T-helper 9 cell (primary cell): ENCODE measurements around the gene EML6.
A peak's percentile ranks its signal among the peaks of the same experiment; 100 is the strongest.
"Not testable (repeated sequence)": the region's sequence is repeated elsewhere in the genome, so short reads cannot be mapped to it uniquely, and the experiment has no call there.

ENCODE experiments used
- DNase-seq: peaks from one replicate; pipeline ENCODE4 v3.0.0-alpha.2; 2020

EML6 gene

DNA sequence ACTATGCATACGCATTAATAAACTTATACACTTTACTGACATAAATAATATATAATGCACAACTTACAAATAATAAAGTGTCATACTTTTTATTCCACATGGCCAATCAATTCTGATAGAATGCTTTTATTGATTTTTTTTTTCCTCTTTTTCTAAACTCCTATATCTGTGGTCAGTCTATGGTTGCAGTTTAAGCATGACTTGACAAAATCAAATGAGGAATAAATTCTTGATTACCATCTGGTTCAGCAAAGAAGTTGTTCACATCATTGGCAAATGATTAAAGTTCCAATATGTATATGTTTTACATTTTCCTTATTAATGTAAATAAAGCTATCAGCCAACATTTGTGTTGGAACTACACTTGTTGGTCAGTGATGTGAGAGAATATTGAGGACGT is 83.5 kb downstream of the EML6 start:
- no peak for DNase-seq

DNA sequence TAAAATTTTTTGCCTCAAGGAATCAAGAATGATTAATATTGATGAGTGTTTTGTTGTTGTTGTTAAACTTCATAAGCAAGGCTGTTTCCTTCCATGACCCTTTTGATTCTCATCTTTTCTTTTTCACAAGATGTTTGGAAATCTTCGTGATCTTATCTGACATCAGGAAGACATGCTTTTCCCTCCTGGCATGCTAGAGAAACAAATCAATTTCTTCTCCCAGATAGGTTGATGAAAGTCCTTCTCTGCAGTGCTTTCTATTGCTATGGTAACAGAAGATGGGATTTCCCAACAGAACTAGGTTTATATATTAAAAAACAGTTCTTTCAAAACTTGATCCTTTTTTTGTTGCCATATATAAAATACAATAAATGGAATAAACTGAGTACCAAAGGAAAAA is 85.2 kb downstream of the EML6 start:
- DNase-seq = no peak

DNA sequence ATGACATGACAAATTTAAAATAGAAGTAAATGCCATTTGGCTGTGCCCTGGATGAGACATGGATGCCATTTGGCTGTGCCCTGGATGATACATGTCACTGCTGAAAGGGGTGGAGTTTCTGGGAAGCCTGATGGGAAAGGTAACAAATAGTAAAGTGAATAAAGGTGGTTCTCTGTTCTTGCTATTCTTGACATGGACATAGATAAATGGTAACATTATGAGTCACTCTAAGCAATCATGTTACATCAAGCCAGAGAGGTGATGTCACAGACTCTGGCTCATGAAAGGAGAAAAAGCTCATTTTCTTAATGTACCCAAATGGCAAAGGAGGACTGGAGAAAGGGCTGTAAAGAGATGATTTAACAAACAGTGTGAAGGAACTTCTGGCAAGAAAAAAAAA is 86.4 kb downstream of the EML6 start:
- DNase-seq = no peak

DNA sequence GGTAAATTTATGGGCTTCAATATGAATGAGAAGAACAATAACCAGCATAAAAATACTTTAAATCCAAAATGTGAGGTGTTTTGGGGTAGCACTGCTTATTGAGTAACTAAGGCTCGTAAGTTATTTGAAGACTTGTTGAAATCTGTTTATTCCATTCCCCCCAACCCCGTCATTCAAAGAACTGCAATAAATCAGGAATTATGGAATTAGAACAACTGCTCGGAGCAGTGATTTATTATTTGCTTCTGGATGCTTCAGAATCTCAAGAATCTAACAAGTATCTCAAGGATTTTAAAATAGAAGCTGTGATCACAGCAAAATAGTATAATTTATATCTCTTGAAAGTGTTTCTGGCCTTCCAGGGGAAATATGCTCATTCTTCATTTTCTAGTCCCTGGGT is 86.8 kb downstream of the EML6 start:
- no peak for DNase-seq

DNA sequence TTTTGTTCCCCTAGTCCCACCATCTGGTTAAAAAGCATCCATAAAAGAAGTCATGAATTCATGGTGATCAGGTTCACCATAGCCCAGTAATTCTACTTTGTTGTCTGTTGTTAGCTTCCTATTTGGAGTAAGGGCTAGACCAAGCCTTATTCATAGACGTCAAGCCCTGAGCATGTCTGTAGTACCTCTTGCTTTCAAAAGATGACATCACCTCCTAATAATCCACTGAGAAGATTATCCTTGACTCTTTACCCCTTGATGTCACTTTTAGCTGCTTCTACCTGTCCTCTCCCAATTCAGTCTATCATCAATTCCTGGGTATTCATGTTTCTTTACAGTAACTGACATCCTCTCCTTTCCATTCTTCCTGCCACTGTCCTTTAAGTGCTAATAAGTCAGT is 90.1 kb downstream of the EML6 start:
- no peak for DNase-seq

DNA sequence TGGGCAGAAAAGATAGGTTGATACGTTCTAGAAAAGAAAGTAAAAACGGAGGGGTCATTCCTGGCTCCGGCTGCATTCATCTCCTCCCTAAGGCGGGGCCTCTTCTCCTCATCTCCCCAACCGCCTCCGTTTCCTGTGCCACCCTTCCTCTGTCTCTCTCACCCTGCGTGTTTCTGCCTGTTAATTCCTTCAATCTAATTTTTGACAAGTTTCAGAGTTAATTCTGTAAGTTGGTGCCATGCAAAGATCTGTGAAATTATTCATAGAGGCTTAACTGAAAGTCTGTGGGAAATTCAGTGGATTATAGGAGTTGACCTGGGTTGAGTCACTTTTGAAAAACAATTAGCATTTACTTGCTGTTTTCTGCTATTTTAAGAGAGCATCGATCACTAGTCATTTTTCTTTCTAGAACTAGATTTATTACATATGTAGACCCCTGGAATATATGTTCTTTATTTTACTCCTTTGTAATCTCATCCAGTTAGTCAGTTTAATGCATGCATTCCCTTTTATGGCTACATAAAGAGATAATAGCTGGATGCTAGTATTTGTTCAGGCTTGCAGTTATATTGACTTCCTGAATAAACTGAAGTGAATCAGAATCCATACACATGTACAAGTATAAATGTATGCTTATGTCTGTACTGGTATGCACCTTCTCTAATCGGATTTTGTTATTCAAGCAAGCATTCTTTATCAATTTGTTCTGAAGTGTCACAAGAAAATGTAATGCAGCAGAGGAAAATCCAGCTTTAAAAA is 91.1 kb downstream of the EML6 start:
- no peak for DNase-seq

DNA sequence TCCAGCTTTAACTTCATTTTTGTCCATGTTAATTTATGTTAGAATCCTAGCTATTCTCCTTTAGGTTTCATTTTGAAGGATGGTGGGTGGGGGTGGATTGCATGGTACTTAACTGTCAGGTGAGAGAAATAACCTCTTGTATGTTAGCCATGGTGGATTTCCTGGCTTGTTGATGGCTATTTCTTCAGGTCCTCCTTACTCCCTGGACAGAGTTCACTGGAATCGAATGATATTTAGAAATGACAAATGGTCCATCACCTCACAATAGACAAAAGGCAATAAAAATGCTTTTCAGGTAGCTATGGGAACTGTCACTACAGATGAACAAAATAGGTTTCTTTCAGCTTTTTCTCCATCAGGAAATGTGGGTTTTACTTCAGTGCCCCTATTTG is 91.7 kb downstream of the EML6 start:
- no peak for DNase-seq

DNA sequence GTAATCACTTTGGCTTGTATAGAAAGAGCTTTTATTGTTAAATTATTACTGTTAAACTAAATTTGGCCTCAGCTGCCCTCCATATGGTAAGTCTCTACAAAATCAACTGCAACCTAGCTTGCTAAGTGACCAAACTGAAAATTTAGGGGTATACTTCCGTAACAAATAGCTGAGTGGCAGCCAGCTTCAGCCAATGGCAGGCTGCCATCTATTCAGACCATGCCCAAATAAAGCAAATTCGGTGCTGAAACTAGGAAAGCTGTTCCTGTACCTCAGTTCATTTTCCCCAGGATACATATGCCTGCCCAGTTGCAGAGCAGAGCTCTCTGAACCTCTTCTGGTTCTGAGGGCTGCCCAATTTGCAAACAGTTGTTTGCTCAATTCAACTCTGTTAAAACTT is 94.8 kb downstream of the EML6 start:
- DNase-seq = no peak

DNA sequence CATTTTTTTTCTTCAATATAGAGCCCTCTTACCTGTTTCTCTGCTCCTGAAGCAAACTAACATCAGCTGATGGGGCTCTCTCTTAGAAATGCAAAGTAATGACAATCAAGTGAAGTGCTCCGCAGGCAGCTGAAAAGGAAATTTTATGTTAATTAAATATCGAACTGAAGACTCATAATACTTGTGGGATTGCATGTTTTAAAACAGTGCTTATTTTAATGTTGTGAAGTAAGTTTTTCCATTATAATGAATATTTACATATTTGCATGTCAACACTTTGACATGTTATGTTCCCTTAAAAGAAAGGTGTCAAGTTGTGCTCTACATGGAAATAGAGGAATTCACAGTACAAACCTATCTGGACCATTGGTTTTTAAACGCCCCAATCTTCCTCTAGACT is 97.1 kb downstream of the EML6 start:
- DNase-seq = no peak

DNA sequence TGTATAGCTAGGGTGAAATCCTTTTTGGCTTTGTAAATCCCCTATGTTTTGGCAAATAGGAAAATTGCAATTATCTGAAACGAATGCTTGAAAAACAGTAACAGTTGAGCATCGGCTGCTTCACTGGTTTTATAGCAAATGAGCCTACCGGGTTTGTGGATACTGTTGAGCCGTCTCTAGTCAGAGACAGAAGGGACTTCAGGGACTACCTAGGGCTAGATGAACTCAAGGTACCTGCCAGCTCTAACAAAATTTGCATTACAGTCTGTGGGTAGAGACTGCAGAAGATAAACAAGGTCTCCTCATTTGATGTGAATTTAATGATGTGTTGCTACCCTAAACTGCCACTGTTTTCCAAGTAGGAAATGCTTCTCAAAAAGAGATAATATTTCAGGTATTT is 101.1 kb downstream of the EML6 start:
- DNase-seq = no peak

DNA sequence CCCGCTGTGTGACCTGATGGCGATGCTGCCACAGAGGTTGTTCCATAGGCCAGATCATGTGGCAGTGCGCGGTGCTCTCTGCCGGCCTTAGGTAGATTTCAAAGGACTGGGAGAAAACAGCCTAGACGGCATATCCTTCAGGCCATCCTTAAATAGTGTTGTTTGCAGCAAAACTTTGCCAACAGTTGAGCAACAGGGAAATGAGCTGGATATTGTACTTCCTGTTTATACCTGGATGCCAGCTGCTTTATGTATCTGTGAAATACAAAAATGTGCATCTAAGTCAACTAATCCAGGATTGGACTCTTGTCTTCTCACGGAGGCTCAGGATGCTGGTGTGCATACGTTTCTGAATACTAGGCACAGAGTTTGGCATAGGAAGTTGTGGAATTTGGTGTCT is 107.1 kb downstream of the EML6 start:
- no peak for DNase-seq

DNA sequence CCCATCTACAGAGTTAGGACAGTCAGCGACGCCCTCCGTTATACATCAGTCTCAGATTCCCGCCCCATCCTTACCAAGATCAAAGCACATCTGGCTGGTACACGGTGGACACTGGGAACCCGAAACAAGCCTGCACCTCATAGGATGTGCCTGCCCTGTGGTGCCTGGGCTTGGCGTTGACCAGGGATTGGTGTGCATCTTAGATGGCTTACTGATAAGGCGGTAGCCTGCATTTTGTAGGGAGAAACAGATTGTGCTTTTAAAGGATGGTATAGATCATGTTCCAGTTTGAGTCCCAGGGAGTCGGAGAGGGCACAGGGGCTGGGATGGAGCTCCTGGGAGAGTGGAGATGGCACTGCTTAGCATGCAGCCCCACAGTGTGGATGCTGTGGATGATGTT is 108.0 kb downstream of the EML6 start:
- no peak for DNase-seq

DNA sequence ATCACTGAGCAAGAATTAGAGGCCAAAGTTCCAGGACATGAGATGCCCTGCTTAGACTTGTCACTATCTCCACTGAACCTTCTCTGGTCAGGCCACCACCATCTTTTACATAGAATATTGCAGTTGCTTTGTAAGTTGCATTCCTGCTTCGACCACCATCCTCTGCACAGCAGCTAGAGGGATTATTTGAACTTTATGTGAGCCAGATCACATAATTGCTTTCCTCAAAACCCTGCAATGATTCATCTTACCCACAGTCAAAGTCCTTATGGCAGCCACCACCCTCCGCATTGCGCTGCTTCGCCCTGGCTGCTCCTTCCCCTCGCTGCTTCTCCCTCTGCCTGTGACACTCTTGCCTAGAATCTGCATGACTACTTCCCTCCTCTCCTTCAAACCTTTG is 111.3 kb downstream of the EML6 start:
- DNase-seq = no peak

DNA sequence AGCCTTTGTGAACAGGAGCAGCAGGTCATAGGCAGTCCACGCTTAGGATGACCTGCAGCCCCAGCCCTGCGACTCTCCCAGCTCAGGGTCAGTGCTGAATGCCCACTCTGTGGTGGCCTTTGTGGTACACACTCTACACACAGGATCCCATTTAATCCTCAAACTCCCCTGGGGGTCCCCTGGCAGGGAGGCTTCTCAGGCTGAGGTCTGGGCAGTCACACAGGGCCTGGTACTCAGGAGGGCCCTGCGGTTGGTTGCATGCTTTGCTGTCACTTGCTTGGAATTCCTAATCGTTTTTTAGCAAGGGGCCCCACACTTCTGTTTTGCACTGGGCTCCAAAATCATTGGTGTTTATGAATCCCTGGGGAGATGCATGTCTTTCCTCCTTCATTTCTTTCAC is 113.0 kb downstream of the EML6 start:
- no peak for DNase-seq

DNA sequence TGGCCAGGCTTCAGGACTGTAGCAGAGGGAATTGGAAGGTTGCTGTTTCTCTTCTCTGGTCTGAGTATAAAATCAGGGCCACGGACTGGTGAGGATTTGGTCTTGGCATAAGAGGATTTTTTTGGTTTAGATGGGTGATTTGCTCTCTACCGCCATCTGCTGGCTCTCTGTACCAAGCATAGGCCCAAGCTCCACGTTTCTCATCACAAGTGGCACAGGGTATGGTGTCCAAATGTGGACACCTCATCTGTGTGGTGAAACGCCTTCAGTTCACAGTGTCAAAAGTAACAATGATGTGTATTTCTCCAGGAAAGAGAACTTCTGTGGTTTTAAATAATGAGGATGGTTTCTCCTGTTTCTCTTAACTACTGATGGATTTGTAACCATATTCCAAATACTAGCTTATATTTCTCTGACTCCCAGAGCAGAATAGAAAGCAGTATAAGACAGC is 115.1 kb downstream of the EML6 start:
- peak; percentile 64 for DNase-seq

DNA sequence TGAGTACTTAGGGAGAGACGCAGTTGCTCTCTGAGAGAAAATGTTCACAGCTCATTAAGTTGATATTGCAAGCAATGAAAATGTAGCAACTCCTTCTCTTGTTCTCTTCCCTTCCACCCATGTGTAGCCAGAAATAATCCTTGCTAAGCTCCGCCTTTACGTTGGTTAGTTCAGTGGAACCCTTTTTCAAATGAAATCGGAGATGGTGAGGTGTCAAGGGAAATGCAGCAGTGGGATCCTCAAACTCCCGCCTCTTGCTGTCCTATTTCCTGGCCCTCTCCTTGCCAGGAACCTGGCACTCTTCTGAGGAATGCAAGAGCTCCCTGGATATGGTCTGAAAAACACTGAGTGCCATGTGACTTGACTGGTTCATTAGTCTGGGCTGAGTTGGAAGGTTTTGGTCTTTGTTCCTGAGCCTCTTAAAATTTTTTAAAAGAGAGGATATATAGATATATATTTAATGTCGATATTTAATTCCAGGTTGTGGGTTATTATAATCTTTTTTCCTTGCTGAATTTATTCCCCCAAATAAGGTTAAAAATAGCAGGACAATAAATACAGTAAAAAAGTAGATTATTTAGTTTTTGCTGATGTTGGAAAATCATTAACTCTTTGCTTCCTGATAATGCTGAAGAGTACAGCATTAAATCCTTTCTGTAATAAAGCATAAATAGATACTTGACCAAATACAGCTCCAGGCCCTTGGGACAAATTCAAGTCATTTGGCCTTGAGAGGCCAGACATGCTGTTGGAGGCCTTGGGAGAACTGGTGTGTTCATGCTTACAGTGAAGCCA is 116.2 kb downstream of the EML6 start:
- DNase-seq = no peak

DNA sequence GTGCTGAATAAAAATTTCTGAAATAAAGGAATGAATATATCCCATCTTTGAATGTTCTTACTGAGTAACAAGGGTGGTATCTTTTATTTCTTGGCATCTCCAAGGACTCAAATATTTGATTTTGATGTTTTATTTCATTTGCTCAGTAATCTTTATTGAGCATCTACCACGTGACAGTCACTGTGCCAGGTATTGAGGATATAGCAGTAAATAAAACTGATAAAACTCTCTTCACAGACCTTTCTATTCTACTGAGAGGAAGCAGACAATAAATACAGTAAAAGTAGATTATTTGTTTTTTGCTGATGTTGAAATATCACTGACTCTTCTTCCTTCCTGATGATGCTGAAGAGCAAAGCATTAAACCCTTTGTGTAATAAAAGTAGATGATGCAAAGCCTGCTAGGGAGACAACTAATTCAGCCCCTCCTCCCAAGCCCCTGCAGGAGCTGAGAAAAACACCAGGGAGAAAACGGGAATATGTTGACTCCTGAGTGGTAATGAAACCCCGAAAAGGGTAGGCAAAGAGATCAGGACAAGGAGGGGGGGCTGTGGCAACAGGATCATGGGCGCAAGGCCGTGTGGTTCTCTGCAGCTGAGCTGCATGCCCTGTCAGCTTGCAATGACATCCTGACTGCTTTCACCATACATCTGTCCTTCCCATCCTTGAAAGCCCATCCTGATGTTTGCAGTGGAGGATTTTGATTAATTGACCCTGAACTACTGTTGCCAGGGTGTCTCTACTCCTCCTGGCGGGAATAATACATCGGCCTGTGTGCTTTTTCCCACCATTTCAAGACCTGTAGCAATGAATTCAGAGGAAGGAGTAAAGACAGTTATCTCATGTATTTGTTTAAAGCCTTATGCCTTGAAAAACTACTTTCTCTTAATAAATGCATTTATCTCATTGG is 117.4 kb downstream of the EML6 start:
- DNase-seq = no peak

DNA sequence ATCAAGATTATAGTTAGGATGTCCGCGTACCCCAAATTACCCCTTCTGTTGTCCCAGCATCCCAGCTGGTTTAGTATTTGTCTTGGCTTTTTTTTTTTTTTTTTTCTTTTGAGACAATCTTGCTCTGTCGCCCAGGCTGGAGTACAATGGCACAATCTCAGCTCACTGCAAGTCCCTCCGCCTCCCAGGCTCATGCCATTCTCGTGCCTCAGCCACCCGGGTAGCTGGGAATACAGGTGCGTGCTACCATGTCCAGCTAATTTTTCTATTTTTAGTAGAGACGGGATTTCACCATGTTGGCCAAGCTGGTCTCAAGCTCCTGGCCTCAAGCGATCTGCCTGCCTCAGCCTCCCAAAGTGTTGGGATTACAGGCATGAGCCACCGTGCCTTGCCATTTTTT is 118.0 kb downstream of the EML6 start:
- DNase-seq = not testable (repeated sequence)

DNA sequence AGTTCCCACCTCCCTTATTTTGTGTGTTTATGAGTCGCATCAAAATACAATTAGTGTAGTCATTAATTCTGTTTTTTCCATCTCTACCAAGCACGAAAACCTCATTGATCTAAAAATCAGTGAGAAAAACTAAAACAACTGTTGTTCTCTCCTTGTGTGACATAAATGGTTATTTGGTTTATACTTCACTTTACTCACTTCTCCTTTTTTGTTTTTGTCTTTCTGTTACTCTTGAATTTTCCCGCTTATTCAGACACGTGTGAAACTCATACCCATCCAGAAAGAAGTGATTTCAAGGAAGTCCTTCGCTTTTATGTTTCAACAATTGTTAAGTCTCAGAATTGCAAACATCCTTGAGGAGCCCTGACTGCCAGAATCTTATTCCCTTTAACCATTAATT is 121.6 kb downstream of the EML6 start:
- DNase-seq = no peak

DNA sequence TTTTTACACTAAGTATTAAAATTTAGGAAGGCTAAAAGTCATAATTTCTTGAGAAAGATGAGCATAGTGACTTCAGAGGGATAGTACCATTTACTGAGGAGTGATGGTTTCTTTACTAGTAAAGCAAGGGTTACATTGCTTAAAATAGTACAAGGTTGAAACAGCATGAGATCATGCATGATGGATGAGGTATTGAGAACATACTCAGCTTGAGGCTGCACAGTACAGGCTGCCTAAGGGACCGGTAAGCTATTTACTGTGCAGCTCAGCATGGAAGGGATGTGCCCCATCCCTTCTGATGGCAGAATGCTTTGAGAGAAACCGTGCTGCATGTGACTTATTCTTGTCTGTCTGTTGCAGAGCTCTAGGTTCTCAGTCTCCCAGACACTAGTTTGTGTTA is 122.1 kb downstream of the EML6 start:
- no peak for DNase-seq

DNA sequence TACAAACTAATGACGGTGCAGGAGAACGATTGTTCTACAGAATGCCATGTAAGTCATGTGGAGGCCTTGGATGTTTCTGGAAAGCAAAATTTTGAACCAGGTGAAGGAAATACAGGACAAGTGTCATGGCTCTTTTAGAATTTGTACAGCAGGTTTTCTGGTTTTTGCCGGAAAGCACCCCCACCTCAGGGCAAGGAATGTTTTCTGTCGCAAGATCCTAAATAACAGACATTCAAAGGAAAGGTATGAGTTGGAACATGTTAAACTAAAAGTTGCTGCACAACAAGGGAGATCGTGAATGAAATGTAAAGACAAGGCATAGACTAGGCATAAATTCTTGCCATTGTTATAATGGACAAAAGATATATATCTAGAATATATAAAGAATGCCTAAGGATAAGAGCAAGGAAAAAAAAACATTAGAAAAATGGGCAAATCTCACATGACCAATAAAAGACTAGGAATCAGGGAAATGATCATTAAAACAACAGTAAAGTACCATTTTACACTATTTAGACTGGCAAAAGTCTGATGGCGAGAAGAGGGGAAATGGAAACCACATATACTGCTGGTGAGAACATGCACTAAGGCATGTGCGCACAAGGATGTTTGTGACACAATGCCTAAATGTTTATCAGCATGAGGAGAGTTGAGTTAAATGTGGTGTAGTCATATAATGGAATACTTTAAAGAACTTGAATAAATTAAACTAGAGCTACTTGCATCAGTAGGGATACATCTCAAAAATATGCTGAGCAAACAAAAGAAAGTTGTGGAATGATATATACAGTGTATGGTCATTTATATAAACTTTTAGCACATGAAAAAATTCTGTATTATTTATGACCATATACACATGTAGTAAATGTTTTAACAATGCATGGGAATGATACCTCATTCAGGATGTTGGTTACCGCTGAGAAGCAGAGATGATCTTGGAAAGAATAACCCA is 127.0 kb downstream of the EML6 start:
- no peak for DNase-seq

DNA sequence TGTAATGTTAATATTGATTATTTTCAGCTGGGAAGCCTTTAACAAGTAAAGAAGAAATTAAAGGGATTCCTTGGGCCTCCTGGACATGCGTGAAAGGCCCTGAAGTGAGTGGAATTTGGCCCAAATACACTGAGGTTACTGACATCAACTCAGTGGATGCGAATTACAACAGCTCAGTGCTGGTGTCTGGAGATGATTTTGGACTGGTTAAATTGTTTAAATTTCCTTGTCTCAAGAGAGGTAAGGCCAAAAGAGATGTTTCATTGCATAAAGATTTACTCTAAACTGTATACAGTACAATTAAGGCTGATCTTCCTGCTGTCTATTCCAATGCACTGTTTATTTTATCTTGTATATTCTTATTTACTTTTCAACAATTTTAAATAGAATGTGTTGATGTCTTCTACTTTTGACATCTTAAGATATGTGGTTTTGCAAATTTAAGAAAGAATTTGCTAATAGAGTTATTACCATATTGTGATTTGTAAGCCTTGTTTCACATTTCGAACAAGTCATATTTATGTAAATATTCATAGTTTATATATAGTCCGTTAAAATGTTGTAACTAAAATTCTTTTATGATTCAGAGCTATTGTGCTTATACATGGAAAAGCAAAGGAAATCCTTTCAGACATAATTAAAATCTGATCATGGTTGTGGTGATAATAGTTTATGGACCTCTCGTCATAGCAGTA is 130.3 kb downstream of the EML6 start:
- DNase-seq = no peak
